GM23338 (cell line): ENCODE data around the gene PCYT2. TPM values are rescaled to one million over a fixed set of nuclear protein-coding genes. Genes with fewer than 3 reads are reported as not detected.

Experiments used
- ATAC-seq: fragments of 200-7000 bp; cut with Tn5 transposase; 3 replicates; pipeline ENCODE4 v1.9.1; 2020
- DNase-seq: peaks from one replicate; pipeline ENCODE4 v3.0.0-alpha.2; 2015; ENCODE audit warnings: low spot score
- H2AFZ ChIP-seq: fragments of 200-600 bp; sonication (generic); 2 replicates; pipeline ENCODE4 v1.8.0; 2016; ENCODE audit warnings: antibody characterized with exemption, mild to moderate bottlenecking, moderate library complexity
- H3F3A ChIP-seq: fragments of 200-600 bp; sonication (generic); replicated peaks from 2 replicates; pipeline ENCODE4 v1.8.0; 2017; ENCODE audit warnings: antibody characterized with exemption, mixed run types, low read depth
- H3K27ac ChIP-seq: fragments of 200-600 bp; sonication (generic); 2 replicates; pipeline ENCODE4 v1.6.1; 2016; ENCODE audit warnings: low read depth
- H3K27me3 ChIP-seq: fragments of 200-600 bp; sonication (generic); 2 replicates; pipeline ENCODE4 v1.8.0; 2016; ENCODE audit warnings: mild to moderate bottlenecking, mixed run types, moderate library complexity; ENCODE audit not compliant: insufficient read depth
- H3K36me3 ChIP-seq: fragments of 200-600 bp; sonication (generic); 2 replicates; pipeline ENCODE4 v1.8.0; 2016; ENCODE audit warnings: mild to moderate bottlenecking; ENCODE audit not compliant: insufficient read depth
- H3K4me1 ChIP-seq: fragments of 200-600 bp; sonication (generic); 2 replicates; pipeline ENCODE4 v1.8.0; 2016; ENCODE audit warnings: mild to moderate bottlenecking, moderate library complexity; ENCODE audit not compliant: insufficient read depth
- H3K4me2 ChIP-seq: fragments of 200-600 bp; sonication (generic); 2 replicates; pipeline ENCODE4 v1.7.1; 2017; ENCODE audit warnings: mixed run types
- H3K4me3 ChIP-seq: fragments of 200-600 bp; sonication (generic); 2 replicates; pipeline ENCODE4 v1.6.1; 2016; ENCODE audit warnings: mixed run types
- H3K79me2 ChIP-seq: fragments of 200-600 bp; sonication (generic); replicated peaks from 2 replicates; pipeline ENCODE4 v1.8.0; 2017; ENCODE audit warnings: mild to moderate bottlenecking; ENCODE audit not compliant: insufficient read depth
- H3K9me2 ChIP-seq: fragments of 200-600 bp; sonication (generic); 2 replicates; pipeline ENCODE4 v1.8.0; 2017; ENCODE audit not compliant: insufficient read depth
- H4K20me1 ChIP-seq: fragments of 200-600 bp; sonication (generic); replicated peaks from 2 replicates; pipeline ENCODE4 v1.8.0; 2017; ENCODE audit warnings: mild to moderate bottlenecking; ENCODE audit not compliant: insufficient read depth
- H3K27ac Mint-ChIP-seq: 2 replicates; pipeline ENCODE4 v1.8.0; 2020; ENCODE audit warnings: inconsistent platforms, mild to moderate bottlenecking, moderate library complexity, mixed read lengths
- H3K27me3 Mint-ChIP-seq: 3 replicates; pipeline ENCODE4 v1.8.0; 2022; ENCODE audit warnings: low read depth, mild to moderate bottlenecking, moderate library complexity, mixed read lengths, inconsistent platforms; ENCODE audit not compliant: insufficient read depth, poor library complexity
- H3K36me3 Mint-ChIP-seq: 3 replicates; pipeline ENCODE4 v1.8.0; 2021; ENCODE audit warnings: low read depth, mild to moderate bottlenecking, inconsistent platforms, moderate library complexity, mixed read lengths
- H3K4me1 Mint-ChIP-seq: 3 replicates; pipeline ENCODE4 v1.8.0; 2020; ENCODE audit warnings: mild to moderate bottlenecking, inconsistent platforms, mixed read lengths
- H3K4me3 Mint-ChIP-seq: 3 replicates; pipeline ENCODE4 v1.8.0; 2021; ENCODE audit warnings: moderate library complexity, mild to moderate bottlenecking, inconsistent platforms, mixed read lengths
- H3K9me3 Mint-ChIP-seq: 3 replicates; pipeline ENCODE4 v1.8.0; 2020; ENCODE audit warnings: moderate library complexity, mild to moderate bottlenecking, inconsistent platforms, mixed read lengths
- CREB1 ChIP-seq: fragments of 250-450 bp; sonication (Bioruptor Pico); IDR thresholded peaks from 2 replicates; pipeline ENCODE4 v1.5.0; 2020; ENCODE audit warnings: low read depth, mild to moderate bottlenecking, moderate library complexity
- CTCF ChIP-seq, 2 experiments: fragments of 200-600 bp in 1 of 2; sonication (generic) in 1 of 2; conservative IDR thresholded peaks; 2 replicates each; pipeline versions ENCODE4 v1.5.1 to v1.6.1; 2016 to 2017; ENCODE audit warnings: antibody characterized with exemption in 2 of 2, low read depth in 2 of 2, mild to moderate bottlenecking in 2 of 2, moderate library complexity in 1 of 2
- ETS1 ChIP-seq: IDR thresholded peaks from 2 replicates; pipeline ENCODE4 v1.6.1; 2016; ENCODE audit warnings: antibody characterized with exemption
- EZH2 ChIP-seq: fragments of 200-600 bp; sonication (generic); IDR thresholded peaks from one replicate; pipeline ENCODE4 v1.8.0; 2017; ENCODE audit warnings: antibody characterized with exemption, mild to moderate bottlenecking, low read depth; ENCODE audit not compliant: unreplicated experiment
- JUNB ChIP-seq: IDR thresholded peaks from one replicate; pipeline ENCODE4 v1.6.1; 2016; ENCODE audit warnings: antibody characterized with exemption; ENCODE audit not compliant: unreplicated experiment
- NANOG ChIP-seq: IDR thresholded peaks from 2 replicates; pipeline ENCODE4 v1.6.1; 2016; ENCODE audit warnings: antibody characterized with exemption, borderline replicate concordance
- POLR2AphosphoS5 ChIP-seq: IDR thresholded peaks from 2 replicates; pipeline ENCODE4 v1.6.1; 2016; ENCODE audit warnings: antibody characterized with exemption, low read depth
- REST ChIP-seq: IDR thresholded peaks from one replicate; pipeline ENCODE4 v1.6.1; 2018; ENCODE audit warnings: antibody characterized with exemption; ENCODE audit not compliant: unreplicated experiment
- STAT1 ChIP-seq: IDR thresholded peaks from one replicate; pipeline ENCODE4 v1.6.1; 2016; ENCODE audit warnings: antibody characterized with exemption; ENCODE audit not compliant: unreplicated experiment
- ZNF331 ChIP-seq: fragments of 250-450 bp; sonication (Bioruptor Pico); IDR thresholded peaks from 2 replicates; pipeline ENCODE4 v1.5.0; 2020; ENCODE audit warnings: low read depth, mild to moderate bottlenecking, moderate library complexity
- ZNF462 ChIP-seq: fragments of 250-450 bp; sonication (Bioruptor Pico); IDR thresholded peaks from 2 replicates; pipeline ENCODE4 v1.5.0; 2020; ENCODE audit warnings: mild to moderate bottlenecking, moderate library complexity
- polyA plus RNA-seq: library from polyadenylated mRNA; unstranded; fragments of >200 nt; fragmentation: Nextera tagmentation; extraction: Ambion mirVana; gene quantifications from 2 replicates; pipeline ENCODE4 v1.2.1, GENCODE V29; 2016
- total RNA-seq: library from RNA; depleted of rRNA; stranded (reverse); fragments of >200 nt; shearing (Covaris generic); gene quantifications from 2 replicates; pipeline ENCODE4 v1.2.3, GENCODE V29; 2014

PCYT2 gene
- total and polyA plus RNA-seq, 2 experiments from 2014 or later, result 51.6 to 82.9 TPM

- Histone ChIP-seq H3K27ac (no peak overlapping the region), H3F3A (peaks cover 15% of the 10 kb centered on the region), H3K9me2 (no peaks in the 10 kb centered on the region), H3K4me3 (no peak overlapping the region), H3K4me2 (no peak overlapping the region), H4K20me1 (no peaks in the 10 kb centered on the region), H3K79me2 (no peaks in the 10 kb centered on the region), H3K27me3 (peaks cover 18% of the 10 kb centered on the region), H3K36me3 (peaks cover 5% of the 10 kb centered on the region; the same call in 1 of the 2 replicates), H3K4me1 (no peaks in the 10 kb centered on the region; the same call in 1 of the 2 replicates), H2AFZ (no peak overlapping the region)
- peaks cover 11% of the 10 kb centered on the region for H3K36me3 Mint-ChIP-seq
- ATAC-seq (no peak), DNase-seq (no peak)
- no peaks in the 10 kb centered on the region for H3K9me3 Mint-ChIP-seq
- H3K4me1 Mint-ChIP-seq, result peaks cover 3% of the 10 kb centered on the region; the same call in 2 of the 3 replicates
- no peak overlapping the region for H3K4me3 Mint-ChIP-seq
- H3K27me3 Mint-ChIP-seq, result peaks cover 17% of the 10 kb centered on the region
- TF ChIP-seq JUNB (no peak), ZNF331 (CRISPR knock-in tag) (no peak), CTCF (conservative IDR thresholded peaks at IDR 0.05; ENCODE audit: low read depth in 2 of 2) (no peak), CREB1 (no peak), ETS1 (no peak), ZNF462 (no peak), EZH2 (no peak), POLR2AphosphoS5 (no peak), REST (no peak), NANOG (no peak), STAT1 (no peak)
- H3K27ac Mint-ChIP-seq, result no peak overlapping the region
Observed at GRCh38 chr17:81903415-81903831, 7.8 kb downstream of the PCYT2 start.
